ENCODE data around the gene FAM222B.

The FAM222B gene

DNA sequence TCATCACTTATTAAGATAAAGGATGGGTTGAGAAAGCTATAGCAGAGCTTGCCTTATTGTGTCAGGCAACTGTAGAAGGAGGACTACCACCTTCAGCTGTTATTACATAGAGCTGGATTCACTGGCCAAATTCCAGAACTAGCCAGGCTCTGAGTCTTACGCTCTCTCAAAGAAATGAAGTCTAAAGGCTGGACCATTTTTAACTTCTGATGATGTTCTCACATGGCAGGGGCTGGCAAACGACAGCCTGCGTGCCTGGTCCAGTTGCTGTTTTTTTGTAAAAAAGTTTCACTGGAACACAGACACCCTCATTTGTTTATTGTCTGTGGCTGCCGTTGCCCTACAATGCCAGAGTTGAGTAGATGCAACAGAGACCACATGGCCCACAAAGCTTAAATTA, 77.6 kb downstream of the FAM222B start:
- no peak for DNase-seq (ENCODE audit: low read depth)

- DNase-seq (ENCODE audit: low read depth), result peak; percentile 59
Measured at GRCh38 chr17:28763804-28764266, 78.8 kb downstream of the FAM222B start.

DNA sequence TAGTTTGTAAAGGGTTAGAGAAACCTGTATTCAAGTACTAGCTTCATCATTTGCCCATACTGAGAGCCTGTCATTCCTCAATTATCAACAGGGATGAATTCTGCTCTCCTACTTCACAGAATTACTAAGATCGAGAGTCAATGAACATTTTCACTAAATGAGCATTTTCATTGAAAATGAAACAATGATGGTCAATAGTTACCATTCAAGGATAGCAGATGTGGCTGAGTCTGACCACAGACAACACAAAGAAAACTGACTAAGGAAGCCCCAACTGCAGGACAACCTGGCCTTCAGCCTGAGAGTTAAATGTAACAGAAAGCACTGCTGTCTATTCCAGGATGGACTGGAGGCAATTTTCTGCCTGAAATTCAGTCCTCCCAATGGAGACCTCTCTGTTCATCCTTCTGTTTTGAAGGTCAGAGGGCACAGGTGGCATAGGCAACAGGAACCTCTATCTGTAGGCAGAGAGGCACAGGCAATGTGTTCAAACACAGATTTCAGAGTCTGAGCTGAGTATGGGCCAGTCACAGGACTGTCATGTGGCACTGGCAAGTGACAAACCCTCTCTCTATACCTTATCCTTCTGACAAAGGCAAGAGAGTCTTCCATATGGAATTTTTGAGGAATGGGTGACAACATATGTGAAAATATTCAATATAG, 79.3 kb downstream of the FAM222B start:
- no peak for DNase-seq (ENCODE audit: low read depth)

GRCh38 chr17:28760601-28761562, 81.7 kb downstream of the FAM222B start:
- DNase-seq (ENCODE audit: low read depth), result no peak

GRCh38 chr17:28759256-28759865, 83.2 kb downstream of the FAM222B start:
- no peak for DNase-seq (ENCODE audit: low read depth)

- DNase-seq (ENCODE audit: low read depth), result no peak
Measured at GRCh38 chr17:28758411-28759121, 84.0 kb downstream of the FAM222B start.

- DNase-seq (ENCODE audit: low read depth), result no peak
Measured at GRCh38 chr17:28756049-28756804, 86.4 kb downstream of the FAM222B start.

GRCh38 chr17:28755486-28755885, 87.1 kb downstream of the FAM222B start:
- DNase-seq (ENCODE audit: low read depth), result no peak

- DNase-seq (ENCODE audit: low read depth), result no peak
Measured at GRCh38 chr17:28751600-28752366, 90.8 kb downstream of the FAM222B start.

GRCh38 chr17:28750178-28751047, 92.2 kb downstream of the FAM222B start:
- DNase-seq (ENCODE audit: low read depth), result peak; percentile 80

DNA sequence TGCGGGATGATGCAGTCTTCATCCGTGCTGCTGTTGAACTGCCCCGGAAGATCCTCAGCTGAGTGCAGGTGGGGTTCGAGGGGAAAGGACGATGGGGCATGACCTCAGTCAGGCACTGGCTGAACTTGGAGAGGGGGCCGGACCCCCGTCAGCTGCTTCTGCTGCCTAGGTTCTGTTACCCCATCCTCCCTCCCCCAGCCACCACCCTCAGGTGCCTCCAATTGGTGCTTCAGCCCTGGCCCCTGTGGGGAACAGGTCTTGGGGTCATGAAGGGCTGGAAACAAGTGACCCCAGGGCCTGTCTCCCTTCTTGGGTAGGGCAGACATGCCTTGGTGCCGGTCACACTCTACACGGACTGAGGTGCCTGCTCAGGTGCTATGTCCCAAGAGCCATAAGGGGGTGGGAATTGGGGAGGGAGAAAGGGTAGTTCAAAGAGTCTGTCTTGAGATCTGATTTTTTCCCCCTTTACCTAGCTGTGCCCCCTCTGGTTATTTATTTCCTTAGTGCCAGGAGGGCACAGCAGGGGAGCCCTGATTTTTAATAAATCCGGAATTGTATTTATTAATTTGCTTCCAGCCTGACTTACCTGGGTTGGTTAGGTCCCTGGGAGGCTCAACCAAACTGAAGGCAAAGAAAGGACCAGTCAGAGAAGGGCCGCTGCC, 92.9 kb downstream of the FAM222B start:
- no peak for DNase-seq (ENCODE audit: low read depth)

GRCh38 chr17:28748852-28749515, 93.6 kb downstream of the FAM222B start:
- DNase-seq (ENCODE audit: low read depth), result no peak

- no peak for DNase-seq (ENCODE audit: low read depth)
Measured at GRCh38 chr17:28747801-28748750, 94.5 kb downstream of the FAM222B start.

DNA sequence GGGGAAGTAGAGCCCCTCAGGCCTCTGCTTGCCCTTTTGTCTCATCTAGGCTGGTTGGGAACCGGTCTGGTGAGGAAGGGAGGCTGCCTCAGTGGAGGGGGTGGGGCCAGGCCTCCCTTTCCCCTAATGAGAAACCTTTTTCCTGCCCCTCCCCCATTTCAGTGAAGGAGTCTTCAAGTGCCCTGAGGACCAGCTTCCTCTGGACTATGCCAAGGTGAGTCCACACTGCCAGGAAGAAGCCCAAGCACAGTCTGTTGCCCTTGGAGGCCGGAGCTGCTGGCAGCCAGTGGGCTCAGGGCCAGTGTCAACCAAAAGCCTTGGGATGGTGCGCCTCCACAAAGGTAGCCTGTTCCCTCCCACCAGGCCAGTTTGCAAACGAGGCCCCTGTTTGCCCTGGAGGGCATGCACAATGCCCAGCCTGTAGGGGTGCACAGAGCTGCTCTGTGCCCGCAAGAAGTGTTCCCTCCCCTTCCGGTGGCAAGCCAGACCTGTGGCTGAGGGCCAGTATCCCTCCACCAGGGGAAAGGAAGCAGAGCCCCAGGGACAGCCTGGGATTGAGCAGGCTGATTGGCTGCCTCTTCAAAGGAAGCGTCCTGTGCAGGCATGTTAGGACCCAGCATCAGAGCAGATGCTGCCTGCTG, 95.4 kb downstream of the FAM222B start:
- DNase-seq (ENCODE audit: low read depth), result no peak

- no peak for DNase-seq (ENCODE audit: low read depth)
Measured at GRCh38 chr17:28746611-28747050, 96.0 kb downstream of the FAM222B start.

DNA sequence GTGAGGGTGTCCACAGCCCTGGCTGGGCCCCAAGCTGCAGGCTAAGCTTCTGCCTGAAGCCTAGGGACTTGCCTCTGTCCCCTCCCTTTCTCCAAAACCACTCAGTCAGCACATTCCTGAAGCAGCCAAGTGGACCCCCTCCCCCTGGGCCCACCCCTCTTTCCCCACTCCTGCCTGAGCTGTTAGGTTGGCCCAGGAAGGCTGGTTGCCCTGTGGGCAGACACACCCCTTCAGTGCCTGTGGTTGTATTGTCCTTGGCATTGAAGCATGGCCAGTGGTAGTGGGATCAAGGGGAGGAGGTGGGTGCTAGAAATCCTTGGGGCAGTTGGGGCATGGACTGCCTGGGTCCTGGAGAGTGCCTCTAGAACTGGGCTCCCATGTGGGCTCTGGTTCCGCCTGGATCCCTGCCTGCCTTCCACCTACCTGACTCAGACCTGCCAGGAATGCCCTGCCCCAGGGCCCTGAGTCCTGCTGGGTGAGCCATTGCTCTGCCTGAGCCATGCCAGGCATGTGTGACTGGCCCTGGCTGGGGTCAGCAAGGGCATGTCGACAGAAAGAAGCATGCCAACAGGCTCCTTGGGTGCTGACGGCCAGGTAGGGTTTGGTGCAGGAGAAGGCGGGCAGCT, 96.7 kb downstream of the FAM222B start:
- no peak for DNase-seq (ENCODE audit: low read depth)

Measured in activated T-helper 9 cell treated with anti-CD3 and anti-CD28 coated beads, Interleukin-2, amount 50 U/mL, for 16 hours (primary cell).